A204.1 (cell line): ENCODE measurements around the gene MPL.

ENCODE experiments used
- FAIRE-seq: peaks from 2 replicates; lab custom pipeline; 2012; peaks lifted over from hg19 to GRCh38; lab: Jason Lieb, UNC

Gene MPL

GRCh38 chr1:43306688-43307457, 30.7 kb upstream of the MPL start:
- no peak for FAIRE-seq

DNA sequence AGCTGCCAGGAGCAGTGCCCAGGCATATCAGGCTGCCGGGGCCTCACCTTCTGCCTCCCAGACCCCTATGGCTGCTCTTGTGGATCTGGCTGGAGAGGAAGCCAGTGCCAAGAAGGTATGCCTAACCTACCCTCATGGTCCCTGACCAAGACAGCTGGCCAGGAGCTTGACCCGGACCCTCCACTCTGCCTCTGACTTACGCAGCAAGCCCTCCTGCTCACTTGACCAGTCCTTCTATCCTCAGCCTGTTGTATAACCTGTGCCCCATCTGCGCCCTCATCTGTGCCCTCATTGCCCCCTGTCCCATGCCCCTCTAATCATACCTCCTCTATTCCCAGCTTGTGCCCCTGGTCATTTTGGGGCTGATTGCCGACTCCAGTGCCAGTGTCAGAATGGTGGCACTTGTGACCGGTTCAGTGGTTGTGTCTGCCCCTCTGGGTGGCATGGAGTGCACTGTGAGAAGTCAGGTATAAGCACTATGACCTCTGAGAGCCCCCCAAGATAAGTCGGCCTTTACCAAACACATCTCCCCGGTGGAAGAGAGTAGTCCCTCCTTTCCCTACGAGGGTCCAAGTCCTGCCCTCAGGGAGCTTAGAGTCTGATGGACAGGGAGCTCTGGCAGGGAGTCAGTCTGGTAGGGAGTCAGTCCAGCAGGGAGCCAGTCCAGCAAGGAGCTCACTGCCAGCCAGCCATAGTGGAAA, 30.0 kb upstream of the MPL start:
- FAIRE-seq: no peak

GRCh38 chr1:43308635-43309404, 28.8 kb upstream of the MPL start:
- FAIRE-seq: no peak

DNA sequence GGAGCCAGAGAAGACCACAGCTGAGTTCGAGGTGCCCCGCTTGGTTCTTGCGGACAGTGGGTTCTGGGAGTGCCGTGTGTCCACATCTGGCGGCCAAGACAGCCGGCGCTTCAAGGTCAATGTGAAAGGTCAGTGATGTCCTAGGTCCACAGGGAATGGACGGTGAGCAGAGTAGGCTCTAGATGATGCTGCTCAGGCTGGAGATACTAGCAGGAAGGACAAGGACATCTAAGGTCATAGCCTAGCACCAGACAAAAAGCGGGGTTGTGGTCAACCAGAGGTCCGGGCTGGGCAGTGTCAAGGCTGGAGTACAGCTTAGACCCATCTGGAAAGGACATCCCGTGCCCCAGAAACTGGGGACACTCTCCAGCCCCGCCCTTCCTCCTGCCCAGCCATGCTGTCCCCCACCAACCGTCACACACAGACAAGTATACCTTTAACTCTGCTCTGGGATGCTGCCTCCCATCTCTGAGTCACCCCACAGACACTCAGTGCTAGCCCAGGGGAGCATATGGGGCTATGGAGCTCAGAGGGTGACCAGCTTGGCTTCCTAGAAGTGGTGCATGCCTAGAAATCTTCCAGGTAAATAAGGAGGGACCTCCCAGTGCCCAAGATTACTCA, 28.1 kb upstream of the MPL start:
- no peak for FAIRE-seq

- no peak for FAIRE-seq
Measured at GRCh38 chr1:43311521-43311920, 26.1 kb upstream of the MPL start.

- FAIRE-seq: no peak
Measured at GRCh38 chr1:43312212-43312623, 25.4 kb upstream of the MPL start.

DNA sequence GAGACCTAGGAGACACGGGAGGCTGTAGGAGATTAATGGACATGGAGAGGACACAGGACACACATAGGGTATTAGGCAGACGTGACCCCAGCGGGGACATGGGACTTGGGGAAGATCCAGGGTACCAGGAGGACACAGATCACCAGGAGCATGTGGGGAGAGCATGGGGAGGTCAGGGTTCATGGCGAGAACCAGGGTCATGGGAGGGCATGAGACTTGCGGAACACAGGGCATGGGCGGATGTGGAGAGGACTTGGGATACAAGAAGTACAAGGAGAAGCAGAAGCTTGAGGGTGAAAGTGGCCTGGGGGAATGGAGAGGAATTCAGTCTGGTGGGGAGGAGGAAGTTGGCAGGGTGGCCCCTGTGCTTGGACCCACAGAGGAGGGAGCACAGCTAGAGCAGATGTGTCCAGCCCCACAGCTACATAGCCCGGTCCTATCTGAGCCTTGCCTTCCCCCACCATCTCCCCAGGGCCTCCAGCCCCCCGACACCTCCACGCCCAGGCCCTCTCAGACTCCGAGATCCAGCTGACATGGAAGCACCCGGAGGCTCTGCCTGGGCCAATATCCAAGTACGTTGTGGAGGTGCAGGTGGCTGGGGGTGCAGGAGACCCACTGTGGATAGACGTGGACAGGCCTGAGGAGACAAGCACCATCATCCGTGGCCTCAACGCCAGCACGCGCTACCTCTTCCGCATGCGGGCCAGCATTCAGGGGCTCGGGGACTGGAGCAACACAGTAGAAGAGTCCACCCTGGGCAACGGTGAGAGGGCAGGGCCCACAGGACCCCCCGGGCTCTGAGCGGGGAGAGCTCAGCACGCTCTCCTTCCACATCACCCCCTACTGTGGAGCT, 24.7 kb upstream of the MPL start:
- FAIRE-seq: no peak

DNA sequence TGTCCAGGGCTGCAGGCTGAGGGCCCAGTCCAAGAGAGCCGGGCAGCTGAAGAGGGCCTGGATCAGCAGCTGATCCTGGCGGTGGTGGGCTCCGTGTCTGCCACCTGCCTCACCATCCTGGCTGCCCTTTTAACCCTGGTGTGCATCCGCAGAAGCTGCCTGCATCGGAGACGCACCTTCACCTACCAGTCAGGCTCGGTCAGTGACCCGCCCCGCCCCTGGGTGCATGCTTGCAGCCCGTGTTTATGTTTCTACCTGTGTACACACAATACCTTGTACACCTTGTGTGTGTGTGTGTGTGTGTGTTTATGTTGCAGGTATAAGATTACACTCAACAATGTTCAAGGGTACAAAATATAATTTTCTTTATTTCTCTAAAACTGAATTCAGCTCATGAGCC, 23.8 kb upstream of the MPL start:
- FAIRE-seq: no peak

- FAIRE-seq: no peak
Measured at GRCh38 chr1:43314233-43314632, 23.4 kb upstream of the MPL start.

DNA sequence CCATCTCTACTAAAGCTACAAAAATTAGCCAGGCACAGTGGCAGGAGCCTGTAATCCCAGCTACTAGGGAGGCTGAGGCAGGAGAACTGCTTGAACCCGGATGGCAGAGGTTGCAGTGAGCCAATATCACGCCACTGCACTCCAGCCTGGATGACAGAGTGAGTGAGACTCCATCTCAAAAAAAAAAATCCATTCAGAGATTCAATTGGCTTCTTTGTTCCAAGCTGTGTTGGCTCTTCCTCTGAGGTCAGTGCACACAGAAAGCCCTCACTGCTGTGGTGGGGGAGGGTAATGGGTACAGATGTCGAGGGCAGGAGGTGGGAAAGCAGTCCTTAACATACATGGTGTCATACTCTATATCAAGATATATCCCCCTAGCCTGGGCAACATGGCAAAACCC, 22.1 kb upstream of the MPL start:
- no peak for FAIRE-seq

GRCh38 chr1:43315963-43316737, 21.5 kb upstream of the MPL start:
- FAIRE-seq: no peak

DNA sequence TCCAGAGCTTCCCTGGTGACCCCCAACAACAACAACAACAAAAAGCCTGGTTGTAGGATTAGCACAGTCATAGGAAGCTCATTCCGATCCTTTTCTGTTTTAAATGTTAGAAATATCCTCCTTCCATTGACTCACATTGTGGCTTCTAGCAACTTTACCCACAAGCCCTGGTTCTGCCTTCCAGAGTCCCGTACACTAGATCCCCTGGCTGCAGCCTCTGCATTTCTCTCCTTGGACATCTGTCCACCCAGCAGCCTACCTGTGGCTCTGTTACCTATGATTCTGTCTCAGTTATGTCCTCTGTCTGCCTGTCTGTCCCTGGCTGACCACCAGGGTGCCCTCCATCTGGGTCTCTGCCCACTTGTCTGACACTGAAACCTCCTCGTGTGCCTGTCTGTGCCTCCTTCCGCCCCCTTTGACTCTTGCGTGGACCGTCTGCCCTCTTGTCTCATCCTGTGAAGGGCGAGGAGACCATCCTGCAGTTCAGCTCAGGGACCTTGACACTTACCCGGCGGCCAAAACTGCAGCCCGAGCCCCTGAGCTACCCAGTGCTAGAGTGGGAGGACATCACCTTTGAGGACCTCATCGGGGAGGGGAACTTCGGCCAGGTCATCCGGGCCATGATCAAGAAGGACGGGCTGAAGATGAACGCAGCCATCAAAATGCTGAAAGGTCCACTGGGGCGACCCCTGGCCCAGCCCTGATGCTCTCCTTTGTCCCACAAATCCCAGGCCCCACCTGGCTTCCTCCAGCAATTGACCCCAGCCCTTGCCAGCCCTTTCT, 20.7 kb upstream of the MPL start:
- FAIRE-seq: no peak

- FAIRE-seq: no peak
Measured at GRCh38 chr1:43317817-43318471, 19.7 kb upstream of the MPL start.

GRCh38 chr1:43318831-43319230, 18.8 kb upstream of the MPL start:
- no peak for FAIRE-seq

DNA sequence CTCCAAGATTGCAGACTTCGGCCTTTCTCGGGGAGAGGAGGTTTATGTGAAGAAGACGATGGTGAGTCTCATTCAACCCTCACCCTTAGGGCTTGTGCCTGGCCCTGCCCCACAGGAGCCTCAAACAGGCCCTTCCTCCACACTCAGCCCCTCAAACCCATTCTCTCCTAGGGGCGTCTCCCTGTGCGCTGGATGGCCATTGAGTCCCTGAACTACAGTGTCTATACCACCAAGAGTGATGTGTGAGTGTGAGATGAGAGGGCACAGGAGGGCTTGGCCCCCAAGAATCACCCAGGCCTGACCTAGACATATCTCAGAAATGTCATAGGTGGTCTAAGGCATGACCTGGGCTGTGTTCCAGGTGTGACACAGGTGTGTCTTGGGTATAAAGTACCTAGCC, 18.3 kb upstream of the MPL start:
- no peak for FAIRE-seq

DNA sequence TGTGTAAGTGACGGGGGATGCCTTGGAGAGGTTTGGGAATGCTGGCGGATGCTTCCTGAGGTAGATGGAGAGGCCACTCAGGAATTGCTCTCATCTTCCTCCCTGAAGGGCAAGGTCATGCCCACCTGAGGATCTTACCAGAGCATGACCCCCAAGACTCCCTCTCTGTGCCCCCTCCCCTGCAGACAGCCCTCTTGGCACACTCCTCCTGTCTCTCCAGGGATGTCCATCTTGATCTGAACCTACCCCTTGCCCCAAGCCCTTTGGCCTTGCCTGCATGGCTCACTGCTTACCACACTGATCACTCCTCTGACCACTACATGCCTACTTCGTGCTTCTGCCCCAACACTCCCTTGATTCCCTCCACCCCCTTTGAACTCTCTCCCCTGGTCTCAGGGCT, 17.9 kb upstream of the MPL start:
- no peak for FAIRE-seq

DNA sequence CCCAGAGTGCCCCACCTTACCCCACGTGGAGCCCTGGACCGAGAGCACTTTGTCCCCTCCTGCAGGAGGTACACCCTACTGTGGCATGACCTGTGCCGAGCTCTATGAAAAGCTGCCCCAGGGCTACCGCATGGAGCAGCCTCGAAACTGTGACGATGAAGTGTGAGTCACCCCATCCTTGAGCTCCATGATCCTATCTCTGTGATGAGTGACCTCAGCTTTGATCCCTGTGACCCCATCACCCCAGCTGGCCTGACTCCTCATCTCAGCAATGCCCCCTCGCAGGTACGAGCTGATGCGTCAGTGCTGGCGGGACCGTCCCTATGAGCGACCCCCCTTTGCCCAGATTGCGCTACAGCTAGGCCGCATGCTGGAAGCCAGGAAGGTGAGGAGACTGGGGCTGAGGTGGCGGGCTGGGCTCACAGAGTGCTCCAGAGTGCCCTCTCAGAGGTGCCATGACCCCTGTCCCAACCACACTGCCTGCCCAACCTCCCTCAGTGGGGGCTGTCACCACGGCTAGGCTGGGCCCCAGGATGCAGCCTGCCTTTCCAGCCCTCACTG, 16.2 kb upstream of the MPL start:
- FAIRE-seq: no peak

- no peak for FAIRE-seq
Measured at GRCh38 chr1:43322506-43322905, 15.1 kb upstream of the MPL start.

- no peak for FAIRE-seq
Measured at GRCh38 chr1:43324810-43325209, 12.8 kb upstream of the MPL start.
